ENCODE data around the gene CMTM4.

- TF ChIP-seq TAF1 (IDR thresholded peaks at IDR 0.05; ENCODE audit: low read depth) (no peak), REST (IDR thresholded peaks at IDR 0.05; ENCODE audit: low read depth) (no peak), NFIC (IDR thresholded peaks at IDR 0.05) (no peak), EP300 (IDR thresholded peaks at IDR 0.05; ENCODE audit: borderline replicate concordance) (no peak), CEBPB (IDR thresholded peaks at IDR 0.05) (no peak), USF1 (IDR thresholded peaks at IDR 0.05) (no peak)
These were observed 124.2 kb downstream of the CMTM4 start for GRCh38 chr16:66572356-66572755.

All from Ishikawa (cell line).